LNCAP (cell line): ENCODE data around the gene TTLL8.

Experiments used
- CTCF ChIP-seq: fragments of 450-650 bp; IDR thresholded peaks from 2 replicates; pipeline ENCODE4 v1.5.1; 2017; ENCODE audit warnings: mild to moderate bottlenecking

The TTLL8 gene

GRCh38 chr22:50086526-50086925 is 28.4 kb upstream of the TTLL8 start:
- TF ChIP-seq CTCF = no peak

- no peak for TF ChIP-seq CTCF
These were observed 27.3 kb upstream of the TTLL8 start, which contains the start of gene MLC1 for GRCh38 chr22:50085211-50085972. MLC1 (minus strand) TSS chr22:50085426; CDS start chr22:50084902, 524 bp downstream.

- no peak for TF ChIP-seq CTCF
These were observed 26.5 kb upstream of the TTLL8 start for GRCh38 chr22:50084614-50085021.

- no peak for TF ChIP-seq CTCF
These were observed 26.0 kb upstream of the TTLL8 start for GRCh38 chr22:50084080-50084477.

GRCh38 chr22:50083462-50084079 is 25.5 kb upstream of the TTLL8 start:
- no peak for TF ChIP-seq CTCF

GRCh38 chr22:50082961-50083461 is 24.9 kb upstream of the TTLL8 start:
- TF ChIP-seq CTCF = no peak

GRCh38 chr22:50082197-50082715 is 24.2 kb upstream of the TTLL8 start:
- no peak for TF ChIP-seq CTCF
